Measurements from ENCODE around the gene PEAK1. TPM values are rescaled to one million over a fixed set of nuclear protein-coding genes. Genes with fewer than 3 reads are reported as not detected.

Gene PEAK1
- total and polyA plus RNA-seq, 4 donors: 8.6 to 147 (median 40.2) TPM

- Histone ChIP-seq H3K9me3 (ENCODE audit: control insufficient read depth in 4 of 4, insufficient read depth in 3 of 4, low read length in 3 of 4) (no peaks in the 10 kb centered on the region), H3K4me3 (no peak overlapping the region), H3K36me3 (ENCODE audit: control insufficient read depth in 4 of 4, insufficient read depth in 4 of 4, low read length in 4 of 4) (peaks cover 3 to 15% (median 8%) of the 10 kb centered on the region in 4 donors), H3K27ac (ENCODE audit: low read depth in 1 of 2, low read length in 1 of 2) (no peak overlapping the region), H3K27me3 (ENCODE audit: control insufficient read depth in 3 of 3, insufficient read depth in 3 of 3, low read length in 2 of 3) (no peaks in the 10 kb centered on the region), H3K4me1 (ENCODE audit: control insufficient read depth in 5 of 5, insufficient read depth in 5 of 5, low read length in 5 of 5) (peaks cover 0 to 11% (median 0%) of the 10 kb centered on the region in 5 donors), H3K9ac (ENCODE audit: insufficient read depth in 1 of 2, low read length in 2 of 2) (no peak overlapping the region)
- TF ChIP-seq, protein P1, sequence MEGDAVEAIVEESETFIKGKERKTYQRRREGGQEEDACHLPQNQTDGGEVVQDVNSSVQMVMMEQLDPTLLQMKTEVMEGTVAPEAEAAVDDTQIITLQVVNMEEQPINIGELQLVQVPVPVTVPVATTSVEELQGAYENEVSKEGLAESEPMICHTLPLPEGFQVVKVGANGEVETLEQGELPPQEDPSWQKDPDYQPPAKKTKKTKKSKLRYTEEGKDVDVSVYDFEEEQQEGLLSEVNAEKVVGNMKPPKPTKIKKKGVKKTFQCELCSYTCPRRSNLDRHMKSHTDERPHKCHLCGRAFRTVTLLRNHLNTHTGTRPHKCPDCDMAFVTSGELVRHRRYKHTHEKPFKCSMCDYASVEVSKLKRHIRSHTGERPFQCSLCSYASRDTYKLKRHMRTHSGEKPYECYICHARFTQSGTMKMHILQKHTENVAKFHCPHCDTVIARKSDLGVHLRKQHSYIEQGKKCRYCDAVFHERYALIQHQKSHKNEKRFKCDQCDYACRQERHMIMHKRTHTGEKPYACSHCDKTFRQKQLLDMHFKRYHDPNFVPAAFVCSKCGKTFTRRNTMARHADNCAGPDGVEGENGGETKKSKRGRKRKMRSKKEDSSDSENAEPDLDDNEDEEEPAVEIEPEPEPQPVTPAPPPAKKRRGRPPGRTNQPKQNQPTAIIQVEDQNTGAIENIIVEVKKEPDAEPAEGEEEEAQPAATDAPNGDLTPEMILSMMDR (IDR thresholded peaks at IDR 0.05; ENCODE audit: control extremely low read depth, extremely low read depth): no peak
- 94 to 97% methylated on average over 4 of the region's 4 CpGs for WGBS, 2 donors
- no peak for ATAC-seq (ENCODE audit: insufficient read depth, low FRiP score)
- DNase-seq: no peak
Observed at GRCh38 chr15:77115179-77115578, 304.7 kb downstream of the PEAK1 start.

GRCh38 chr15:77112838-77113504 is 306.9 kb downstream of the PEAK1 start:
- ATAC-seq (ENCODE audit: insufficient read depth, low FRiP score) (no peak), DNase-seq (no peak)
- H3K9me3 ChIP-seq (ENCODE audit: control insufficient read depth in 4 of 4, insufficient read depth in 3 of 4, low read length in 3 of 4): no peaks in the 10 kb centered on the region
- H3K9ac ChIP-seq (ENCODE audit: insufficient read depth in 1 of 2, low read length in 2 of 2): no peak overlapping the region
- WGBS, 2 donors: 91 to 92% methylated on average over 2 of the region's 2 CpGs
- TF ChIP-seq, protein P1 (IDR thresholded peaks at IDR 0.05; ENCODE audit: control extremely low read depth, extremely low read depth): no peak
- no peaks in the 10 kb centered on the region for H3K27me3 ChIP-seq (ENCODE audit: control insufficient read depth in 3 of 3, insufficient read depth in 3 of 3, low read length in 2 of 3)
- H3K27ac ChIP-seq (ENCODE audit: low read depth in 1 of 2, low read length in 1 of 2): no peak overlapping the region
- no peak overlapping the region for H3K4me3 ChIP-seq
- peaks cover 3 to 15% (median 8%) of the 10 kb centered on the region in 4 donors for H3K36me3 ChIP-seq (ENCODE audit: control insufficient read depth in 4 of 4, insufficient read depth in 4 of 4, low read length in 4 of 4)
- no peaks in the 10 kb centered on the region for H3K4me1 ChIP-seq (ENCODE audit: control insufficient read depth in 5 of 5, insufficient read depth in 5 of 5, low read length in 5 of 5)

GRCh38 chr15:77111789-77112188 is 308.1 kb downstream of the PEAK1 start:
- ATAC-seq (ENCODE audit: insufficient read depth, low FRiP score) (no peak), DNase-seq (no peak)
- 98 to 99% methylated on average over 3 of the region's 3 CpGs for WGBS, 2 donors
- Histone ChIP-seq H3K27me3 (ENCODE audit: control insufficient read depth in 3 of 3, insufficient read depth in 3 of 3, low read length in 2 of 3) (no peaks in the 10 kb centered on the region), H3K27ac (ENCODE audit: low read depth in 1 of 2, low read length in 1 of 2) (no peak overlapping the region), H3K9ac (ENCODE audit: insufficient read depth in 1 of 2, low read length in 2 of 2) (no peak overlapping the region), H3K4me3 (no peak overlapping the region), H3K9me3 (ENCODE audit: control insufficient read depth in 4 of 4, insufficient read depth in 3 of 4, low read length in 3 of 4) (no peaks in the 10 kb centered on the region), H3K36me3 (ENCODE audit: control insufficient read depth in 4 of 4, insufficient read depth in 4 of 4, low read length in 4 of 4) (peaks cover 3 to 15% (median 9%) of the 10 kb centered on the region in 4 donors), H3K4me1 (ENCODE audit: control insufficient read depth in 5 of 5, insufficient read depth in 5 of 5, low read length in 5 of 5) (peaks cover 0 to 2% (median 0%) of the 10 kb centered on the region in 5 donors)
- TF ChIP-seq, protein P1 (IDR thresholded peaks at IDR 0.05; ENCODE audit: control extremely low read depth, extremely low read depth): no peak

All from lung (tissue), 12 donors.